Measurements from ENCODE around the gene ATG5. TPM values are rescaled to one million over a fixed set of nuclear protein-coding genes. Genes with fewer than 3 reads are reported as not detected.

ATG5 gene
- total RNA-seq, 1 donor from 2014 or later = 32.8 TPM

- DNase-seq (ENCODE audit: low read depth) = no peak
- Histone ChIP-seq H3K36me3 (ENCODE audit: control insufficient read depth, insufficient read depth, low read length) (no peaks in the 10 kb centered on the region), H3K27me3 (ENCODE audit: control insufficient read depth, insufficient read depth, low read length) (no peaks in the 10 kb centered on the region), H3K4me3 (ENCODE audit: low read depth, low read length) (no peak overlapping the region)
- TF ChIP-seq CTCF (IDR thresholded peaks at IDR 0.05; ENCODE audit: insufficient read depth, low read length, poor library complexity, severe bottlenecking) = no peak
Observed at GRCh38 chr6:106305740-106306139, 19.8 kb downstream of the ATG5 start.

DNA sequence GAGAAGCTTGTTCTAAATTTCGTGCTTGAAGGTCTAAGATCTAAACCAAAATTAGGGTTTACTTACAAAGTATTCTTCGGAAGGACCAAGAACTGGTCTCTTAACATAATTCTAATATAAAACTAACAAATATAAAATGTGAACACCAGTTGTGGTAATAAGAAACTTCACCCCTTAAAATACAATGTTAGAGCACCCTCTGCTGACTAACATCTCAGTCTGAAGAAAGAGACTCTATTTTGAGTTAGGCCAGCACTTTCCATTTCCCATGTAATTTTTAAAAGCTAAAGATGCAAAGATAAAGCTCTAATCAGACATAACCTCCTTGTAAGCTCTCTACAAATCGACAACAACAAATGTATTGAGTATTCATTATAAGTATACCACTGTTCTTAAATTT is 24.6 kb downstream of the ATG5 start:
- no peak for DNase-seq (ENCODE audit: low read depth)
- H3K4me3 ChIP-seq (ENCODE audit: low read depth, low read length) = no peak overlapping the region
- TF ChIP-seq CTCF (IDR thresholded peaks at IDR 0.05; ENCODE audit: insufficient read depth, low read length, poor library complexity, severe bottlenecking) = peak; percentile 41
- H3K27me3 ChIP-seq (ENCODE audit: control insufficient read depth, insufficient read depth, low read length) = no peaks in the 10 kb centered on the region
- no peaks in the 10 kb centered on the region for H3K36me3 ChIP-seq (ENCODE audit: control insufficient read depth, insufficient read depth, low read length)

- Histone ChIP-seq H3K36me3 (ENCODE audit: control insufficient read depth, insufficient read depth, low read length) (no peaks in the 10 kb centered on the region), H3K4me3 (ENCODE audit: low read depth, low read length) (no peak overlapping the region), H3K27me3 (ENCODE audit: control insufficient read depth, insufficient read depth, low read length) (no peaks in the 10 kb centered on the region)
- TF ChIP-seq CTCF (IDR thresholded peaks at IDR 0.05; ENCODE audit: insufficient read depth, low read length, poor library complexity, severe bottlenecking) = no peak
- DNase-seq (ENCODE audit: low read depth) = no peak
Observed at GRCh38 chr6:106300020-106300780, 25.4 kb downstream of the ATG5 start.

- H3K4me3 ChIP-seq (ENCODE audit: low read depth, low read length) = no peak overlapping the region
- no peak for TF ChIP-seq CTCF (IDR thresholded peaks at IDR 0.05; ENCODE audit: insufficient read depth, low read length, poor library complexity, severe bottlenecking)
- H3K36me3 ChIP-seq (ENCODE audit: control insufficient read depth, insufficient read depth, low read length) = no peaks in the 10 kb centered on the region
- DNase-seq (ENCODE audit: low read depth) = no peak
- no peaks in the 10 kb centered on the region for H3K27me3 ChIP-seq (ENCODE audit: control insufficient read depth, insufficient read depth, low read length)
Observed at GRCh38 chr6:106293116-106293515, 32.4 kb downstream of the ATG5 start.

- Histone ChIP-seq H3K27me3 (ENCODE audit: control insufficient read depth, insufficient read depth, low read length) (no peaks in the 10 kb centered on the region), H3K36me3 (ENCODE audit: control insufficient read depth, insufficient read depth, low read length) (no peaks in the 10 kb centered on the region), H3K4me3 (ENCODE audit: low read depth, low read length) (no peak overlapping the region)
- no peak for TF ChIP-seq CTCF (IDR thresholded peaks at IDR 0.05; ENCODE audit: insufficient read depth, low read length, poor library complexity, severe bottlenecking)
- no peak for DNase-seq (ENCODE audit: low read depth)
Observed at GRCh38 chr6:106290954-106291353, 34.6 kb downstream of the ATG5 start.

GRCh38 chr6:106290032-106290431 is 35.5 kb downstream of the ATG5 start:
- no peak for DNase-seq (ENCODE audit: low read depth)
- Histone ChIP-seq H3K36me3 (ENCODE audit: control insufficient read depth, insufficient read depth, low read length) (no peaks in the 10 kb centered on the region), H3K27me3 (ENCODE audit: control insufficient read depth, insufficient read depth, low read length) (no peaks in the 10 kb centered on the region), H3K4me3 (ENCODE audit: low read depth, low read length) (no peak overlapping the region)
- no peak for TF ChIP-seq CTCF (IDR thresholded peaks at IDR 0.05; ENCODE audit: insufficient read depth, low read length, poor library complexity, severe bottlenecking)
